AG10803 (cell line): ENCODE results near the gene KCNH2.

Source experiments
- DNase-seq: peaks from one replicate; pipeline ENCODE4 v3.0.0; 2010; ENCODE audit warnings: low read depth
- H3K4me3 ChIP-seq: 2 replicates; pipeline ENCODE4 v1.5.1; 2011; ENCODE audit warnings: mild to moderate bottlenecking, low read length, control low read depth
- CTCF ChIP-seq: conservative IDR thresholded peaks from 2 replicates; pipeline ENCODE4 v1.5.1; 2011; ENCODE audit warnings: mild to moderate bottlenecking, low read length, control low read depth, inconsistent platforms

KCNH2 gene

GRCh38 chr7:150972741-150973140, 5.4 kb downstream of the KCNH2 start:
- no peak overlapping the region for H3K4me3 ChIP-seq
- no peak for TF ChIP-seq CTCF
- DNase-seq: no peak

- DNase-seq: no peak
- H3K4me3 ChIP-seq: no peak overlapping the region
- TF ChIP-seq CTCF: no peak
These were observed 6.1 kb downstream of the KCNH2 start for GRCh38 chr7:150972023-150972468.

GRCh38 chr7:150971242-150972022, 6.7 kb downstream of the KCNH2 start:
- H3K4me3 ChIP-seq: no peak overlapping the region
- TF ChIP-seq CTCF: no peak
- DNase-seq: no peak

- no peak for DNase-seq
- TF ChIP-seq CTCF: no peak
- H3K4me3 ChIP-seq: no peak overlapping the region
These were observed 7.7 kb downstream of the KCNH2 start for GRCh38 chr7:150970424-150970823.

- no peak for TF ChIP-seq CTCF
- DNase-seq: no peak
- H3K4me3 ChIP-seq: no peak overlapping the region
These were observed 8.6 kb downstream of the KCNH2 start for GRCh38 chr7:150969475-150969874.

GRCh38 chr7:150968734-150969372, 9.3 kb downstream of the KCNH2 start:
- no peak for TF ChIP-seq CTCF
- H3K4me3 ChIP-seq: no peak overlapping the region; the same call in 1 of the 2 replicates
- DNase-seq: peak; percentile 25
